MG63 (cell line): ENCODE data around the gene PTPRG. TPM values are rescaled to one million over a fixed set of nuclear protein-coding genes. Genes with fewer than 3 reads are reported as not detected.

Experiments used
- DNase-seq: peaks from one replicate; pipeline ENCODE4 v3.0.0-alpha.2; 2020
- H3K27me3 ChIP-seq: fragments of 250-450 bp; sonication (Bioruptor Pico); 2 replicates; pipeline ENCODE4 v1.5.1; 2020; ENCODE audit warnings: mild to moderate bottlenecking, moderate library complexity
- H3K36me3 ChIP-seq: fragments of 250-450 bp; sonication (Bioruptor Pico); 2 replicates; pipeline ENCODE4 v1.5.1; 2020; ENCODE audit warnings: mild to moderate bottlenecking, moderate library complexity
- H3K4me3 ChIP-seq: fragments of 250-450 bp; sonication (Bioruptor Pico); 2 replicates; pipeline ENCODE4 v1.5.1; 2020; ENCODE audit warnings: mild to moderate bottlenecking, moderate library complexity
- H3K9me3 ChIP-seq: fragments of 250-450 bp; sonication (Bioruptor Pico); 2 replicates; pipeline ENCODE4 v1.5.1; 2020; ENCODE audit warnings: mild to moderate bottlenecking, moderate library complexity
- total RNA-seq: library from RNA; depleted of rRNA; stranded (reverse); fragments of >200 nt; shearing (Covaris generic); gene quantifications from 2 replicates; pipeline ENCODE4 v1.2.3, GENCODE V29; 2014; ENCODE audit warnings: low replicate concordance

Gene PTPRG
- total RNA-seq, 1 experiment from 2014 or later, result 3.1 TPM

DNA sequence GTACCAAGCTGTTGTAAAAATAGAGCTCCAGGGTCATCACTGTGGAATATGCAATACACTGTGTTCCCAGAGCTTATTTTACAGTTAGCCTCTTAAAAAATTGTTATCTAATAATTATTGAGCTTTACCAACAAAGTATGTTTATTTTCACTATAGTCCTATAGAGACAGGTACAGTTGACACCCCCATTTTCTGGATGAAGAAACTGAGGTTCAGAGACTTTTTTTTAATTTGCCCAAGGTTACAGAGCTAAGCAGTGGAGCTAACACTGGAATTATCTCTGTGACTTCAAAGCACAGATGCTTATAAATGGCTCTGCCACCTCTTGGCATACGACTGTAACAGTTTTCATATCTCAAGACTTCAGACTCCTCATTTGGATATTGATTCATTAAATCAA, 685.6 kb downstream of the PTPRG start:
- Histone ChIP-seq H3K4me3 (no peak overlapping the region), H3K27me3 (no peaks in the 10 kb centered on the region), H3K36me3 (no peaks in the 10 kb centered on the region), H3K9me3 (no peaks in the 10 kb centered on the region)
- DNase-seq, result no peak

DNA sequence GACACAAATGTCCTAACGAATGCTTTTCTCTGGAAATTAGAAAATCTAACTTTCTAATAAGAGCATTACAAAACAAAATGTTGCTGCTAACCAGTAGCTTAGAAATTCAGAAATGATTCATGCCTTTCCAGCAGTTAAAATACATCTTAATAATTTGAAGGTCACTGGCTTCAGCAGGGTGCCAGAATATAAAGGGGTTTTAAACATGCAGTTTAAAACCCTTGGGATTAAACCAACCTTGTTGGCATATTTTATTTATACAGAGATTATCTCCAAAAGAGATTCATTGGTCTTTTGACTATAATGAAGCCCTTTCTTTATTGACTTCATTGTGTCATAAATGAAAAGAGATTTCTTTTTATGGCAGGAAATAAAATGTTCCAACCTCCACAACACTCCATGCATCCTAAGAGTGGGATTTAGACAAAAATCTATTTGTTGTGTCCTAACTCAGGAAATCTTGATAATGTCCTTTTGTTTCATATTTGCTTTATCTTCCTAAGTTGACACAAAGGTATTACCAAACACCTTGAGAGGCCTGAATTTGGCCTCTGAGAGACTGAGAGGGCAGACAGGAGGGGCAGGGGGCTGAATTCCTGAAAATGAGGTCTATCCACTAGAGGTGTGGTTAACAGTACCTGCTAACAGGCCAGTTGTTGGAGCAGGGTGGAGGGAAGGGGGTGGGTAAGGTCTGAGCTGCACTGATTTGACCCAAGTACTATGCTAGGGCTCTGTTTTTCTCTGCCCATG, 687.5 kb downstream of the PTPRG start:
- no peaks in the 10 kb centered on the region for H3K36me3 ChIP-seq
- H3K27me3 ChIP-seq, result no peaks in the 10 kb centered on the region
- H3K4me3 ChIP-seq, result no peak overlapping the region
- DNase-seq, result no peak
- H3K9me3 ChIP-seq, result no peaks in the 10 kb centered on the region

DNA sequence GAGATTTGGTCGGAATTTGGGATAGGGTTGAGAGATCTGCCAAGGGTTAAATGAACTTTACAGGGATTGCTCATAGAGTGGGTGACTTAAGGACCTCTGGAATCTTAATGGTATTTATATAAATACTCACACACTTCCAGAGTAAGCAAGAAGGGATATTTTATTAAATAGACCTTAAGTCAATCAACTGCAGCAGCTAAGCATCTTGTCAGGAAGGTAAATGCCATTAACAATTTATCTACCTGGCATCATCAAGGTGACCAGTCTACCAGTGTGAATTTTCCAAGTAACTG, 688.1 kb downstream of the PTPRG start:
- Histone ChIP-seq H3K4me3 (no peak overlapping the region), H3K27me3 (no peaks in the 10 kb centered on the region), H3K36me3 (no peaks in the 10 kb centered on the region), H3K9me3 (no peaks in the 10 kb centered on the region)
- DNase-seq, result no peak

DNA sequence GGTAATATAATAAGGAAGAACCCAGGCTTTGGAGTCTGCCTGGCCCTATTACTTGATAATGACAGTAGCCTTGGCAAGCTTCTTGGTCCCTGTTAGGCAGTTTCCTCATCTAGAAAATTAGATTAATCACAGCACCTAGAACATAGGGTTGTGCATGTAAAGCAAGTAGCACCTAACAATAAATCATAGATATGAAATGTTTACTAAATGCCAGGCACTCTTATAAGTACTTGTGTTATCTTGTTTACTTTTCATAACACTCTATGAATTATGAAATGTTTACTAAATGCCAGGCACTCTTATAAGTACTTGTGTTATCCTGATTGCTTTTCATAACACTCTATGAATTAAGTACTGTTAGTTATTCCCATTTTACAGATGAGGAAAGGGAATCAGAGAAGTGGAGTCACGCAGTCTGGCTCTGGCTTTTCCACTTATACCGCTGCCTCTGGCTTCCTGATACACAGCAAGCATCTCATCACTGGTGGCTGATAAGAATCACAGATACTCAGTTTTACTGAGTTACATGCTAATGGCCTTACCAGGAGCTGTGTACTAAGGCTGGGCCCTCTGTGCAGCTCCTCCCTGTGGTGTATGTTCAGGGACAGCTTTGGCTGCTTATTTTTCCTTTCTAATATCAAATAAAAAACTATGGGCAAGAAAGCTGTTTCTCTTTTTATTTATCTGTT, 688.6 kb downstream of the PTPRG start:
- Histone ChIP-seq H3K9me3 (no peaks in the 10 kb centered on the region), H3K27me3 (no peaks in the 10 kb centered on the region), H3K4me3 (no peak overlapping the region), H3K36me3 (no peaks in the 10 kb centered on the region)
- no peak for DNase-seq

DNA sequence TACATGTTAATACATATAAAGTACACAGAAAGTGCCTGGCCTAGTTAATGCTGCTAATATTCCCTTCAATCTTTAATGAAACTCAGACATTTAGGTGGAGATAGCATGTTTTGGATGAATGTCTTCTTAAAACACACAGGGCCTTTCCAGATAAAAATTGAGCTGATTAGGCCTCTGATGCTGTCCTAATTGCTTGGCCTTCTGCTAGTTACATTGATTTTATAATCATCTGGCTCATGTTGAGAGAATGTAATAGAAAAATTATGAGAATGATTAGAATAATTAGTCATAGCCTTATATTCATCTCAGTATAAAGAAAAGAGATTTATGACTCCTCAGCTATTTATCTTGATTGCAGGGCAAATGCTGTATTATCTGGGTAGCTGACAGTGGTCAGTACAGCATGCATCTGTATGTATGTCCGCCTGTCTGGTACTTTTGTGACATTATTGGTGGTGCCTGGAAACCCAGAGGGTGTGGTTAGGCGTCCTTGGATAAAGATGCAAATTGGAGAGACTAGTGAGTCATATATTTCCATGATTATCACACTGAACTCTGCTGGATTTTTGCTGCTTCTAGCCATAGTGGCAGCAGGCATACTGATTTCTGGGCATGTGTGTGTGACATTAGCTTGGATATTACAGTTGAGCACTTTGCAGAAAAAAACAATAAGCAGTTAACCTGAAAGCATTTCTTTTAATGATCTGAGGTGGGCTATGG, 691.2 kb downstream of the PTPRG start:
- no peaks in the 10 kb centered on the region for H3K27me3 ChIP-seq
- H3K9me3 ChIP-seq, result no peaks in the 10 kb centered on the region
- DNase-seq, result no peak
- no peak overlapping the region for H3K4me3 ChIP-seq
- H3K36me3 ChIP-seq, result no peaks in the 10 kb centered on the region

DNA sequence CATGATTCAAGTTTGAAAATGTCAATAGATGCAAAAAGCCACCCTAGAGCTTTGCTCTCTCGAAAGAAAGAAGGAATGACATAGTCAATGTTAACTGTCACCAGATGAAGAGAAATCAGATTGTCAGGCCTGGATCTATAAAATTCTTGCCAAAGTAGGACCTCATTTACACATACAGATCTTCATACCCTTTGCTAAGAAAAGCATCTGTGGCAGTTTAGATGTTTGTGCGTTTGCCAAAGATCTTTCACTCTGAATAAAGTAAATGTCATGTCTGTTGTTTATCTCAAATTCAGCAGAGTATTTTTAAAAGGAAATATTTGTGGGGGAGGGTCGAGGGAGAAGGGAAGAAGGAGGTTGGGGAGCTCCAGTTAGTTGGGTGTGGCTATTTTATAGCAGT, 692.6 kb downstream of the PTPRG start:
- no peaks in the 10 kb centered on the region for H3K36me3 ChIP-seq

DNA sequence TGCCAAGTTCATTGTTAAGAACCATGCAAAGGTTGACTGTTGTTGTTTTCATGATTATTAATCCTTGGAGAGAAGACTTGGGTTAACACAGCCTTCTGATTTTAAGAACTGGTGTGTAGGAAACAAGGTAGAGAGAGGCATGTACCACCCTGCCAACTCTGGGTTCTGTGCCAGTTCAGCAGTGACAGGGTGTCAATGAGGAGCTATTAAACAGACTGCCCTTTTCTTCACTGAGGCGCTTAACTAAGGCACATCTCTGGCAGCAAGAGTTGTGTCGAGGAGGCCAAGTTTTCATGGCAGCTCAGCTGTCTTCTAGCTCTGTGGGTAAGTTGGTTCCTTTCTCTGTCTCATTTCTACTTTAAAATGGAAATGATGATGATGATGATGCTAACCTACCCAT, 694.4 kb downstream of the PTPRG start:
- H3K36me3 ChIP-seq, result no peaks in the 10 kb centered on the region
- H3K27me3 ChIP-seq, result no peaks in the 10 kb centered on the region
- no peak for DNase-seq
- H3K4me3 ChIP-seq, result no peak overlapping the region
- no peaks in the 10 kb centered on the region for H3K9me3 ChIP-seq

More for the DNA sequence above, 692.6 kb downstream of the PTPRG start:
- Histone ChIP-seq H3K9me3 (no peaks in the 10 kb centered on the region), H3K27me3 (no peaks in the 10 kb centered on the region), H3K4me3 (no peak overlapping the region)
- DNase-seq, result no peak

DNA sequence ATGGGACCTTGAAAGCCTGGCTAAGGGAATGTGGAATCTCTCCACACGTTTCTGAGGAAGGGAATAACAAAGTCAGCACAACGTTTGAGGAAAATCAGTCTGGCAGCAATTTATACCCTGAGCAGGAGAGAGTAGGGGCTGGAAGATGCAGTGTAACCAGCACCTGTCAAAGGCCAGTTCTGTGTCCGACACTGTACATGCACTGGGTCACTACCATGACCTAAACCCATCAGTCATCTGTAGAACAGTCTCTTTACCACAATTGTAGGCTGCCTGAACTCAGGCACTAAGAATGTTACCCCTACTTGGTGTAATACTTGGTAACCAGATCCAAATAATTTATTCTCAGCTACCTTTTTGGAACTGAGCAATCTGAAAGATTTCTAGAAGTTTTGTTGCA, 698.6 kb downstream of the PTPRG start:
- Histone ChIP-seq H3K27me3 (no peaks in the 10 kb centered on the region), H3K9me3 (no peaks in the 10 kb centered on the region)
- no peak for DNase-seq

DNA sequence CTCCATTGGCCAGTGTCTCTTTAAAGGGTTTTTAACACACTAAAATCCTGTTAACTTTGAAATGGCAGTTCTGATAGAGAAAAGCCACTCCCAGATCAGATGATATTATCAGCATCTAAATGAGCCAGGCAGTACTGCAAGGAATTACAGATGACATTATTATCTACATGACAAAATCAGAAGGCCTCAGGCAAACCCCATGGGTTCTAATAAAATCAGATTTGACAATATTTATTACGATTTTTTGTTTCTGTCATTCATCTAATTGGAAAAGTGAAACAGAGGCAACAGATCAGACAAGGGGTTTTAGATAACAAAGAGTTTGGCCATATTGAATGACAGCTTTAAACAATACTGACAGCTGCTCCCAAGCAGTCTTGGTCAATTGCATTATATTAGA, 699.3 kb downstream of the PTPRG start:
- Histone ChIP-seq H3K27me3 (no peaks in the 10 kb centered on the region), H3K36me3 (no peaks in the 10 kb centered on the region), H3K9me3 (no peaks in the 10 kb centered on the region), H3K4me3 (no peak overlapping the region)
- no peak for DNase-seq

More for the DNA sequence above, 698.6 kb downstream of the PTPRG start:
- Histone ChIP-seq H3K36me3 (no peaks in the 10 kb centered on the region), H3K4me3 (no peak overlapping the region)

DNA sequence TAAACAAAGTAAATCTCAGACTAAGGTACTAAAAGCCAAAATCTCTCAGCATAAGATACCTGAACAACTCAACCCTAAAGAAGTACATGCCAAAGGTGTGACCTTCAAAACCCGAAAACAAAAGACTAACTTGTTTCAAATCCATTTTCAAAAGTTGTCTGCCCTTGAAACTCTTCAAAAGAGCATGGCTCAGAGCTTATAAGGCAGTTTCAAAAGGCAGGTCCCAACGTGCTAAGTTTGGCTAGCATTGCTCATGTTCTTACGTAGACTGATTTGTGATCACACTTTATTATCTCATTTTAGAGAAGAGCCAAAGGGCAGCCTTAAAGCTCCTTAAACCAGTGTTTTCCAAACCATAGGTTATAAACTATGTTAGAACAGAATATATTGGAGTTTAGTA, 699.8 kb downstream of the PTPRG start:
- no peaks in the 10 kb centered on the region for H3K36me3 ChIP-seq
- no peaks in the 10 kb centered on the region for H3K27me3 ChIP-seq
- H3K4me3 ChIP-seq, result no peak overlapping the region
- DNase-seq, result no peak
- no peaks in the 10 kb centered on the region for H3K9me3 ChIP-seq

DNA sequence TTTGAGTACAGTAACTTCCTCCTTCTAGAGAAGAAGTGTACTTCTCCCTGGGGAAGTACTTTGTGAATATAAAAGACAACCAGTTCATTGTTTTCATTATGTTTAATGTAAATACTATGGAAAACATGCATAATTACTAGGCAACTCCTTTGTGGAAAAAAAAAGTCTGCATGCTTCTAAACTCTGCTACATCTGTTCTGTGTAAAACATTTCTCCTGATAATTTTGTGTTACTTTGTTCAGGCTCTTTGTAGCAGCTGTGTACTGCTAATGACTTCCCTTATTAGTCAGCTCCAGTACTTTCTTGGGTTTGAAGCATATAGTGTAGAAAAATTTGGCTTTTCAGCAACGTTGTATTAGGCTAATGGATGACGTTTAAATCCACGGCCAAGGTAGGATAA, 700.4 kb downstream of the PTPRG start:
- no peak for DNase-seq
- Histone ChIP-seq H3K36me3 (no peaks in the 10 kb centered on the region), H3K27me3 (no peaks in the 10 kb centered on the region)

DNA sequence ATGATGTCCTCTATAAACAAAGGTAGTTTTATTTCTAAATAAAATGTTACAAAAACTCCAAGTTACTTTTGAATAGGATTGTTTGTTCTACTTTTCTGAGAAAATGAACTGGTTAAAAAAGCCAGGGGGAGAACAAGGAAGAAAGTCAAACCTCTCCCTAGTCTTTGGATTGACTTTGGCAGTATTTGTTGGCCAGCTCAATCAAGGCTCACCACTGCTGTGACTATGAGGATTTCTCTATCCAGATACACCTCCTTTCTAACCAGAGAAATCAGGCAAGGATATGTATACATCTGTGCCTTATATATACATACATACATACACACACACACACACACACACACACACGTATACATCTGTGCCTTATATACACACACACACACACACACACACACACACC, 704.2 kb downstream of the PTPRG start:
- no peak overlapping the region for H3K4me3 ChIP-seq
- DNase-seq, result no peak
- no peaks in the 10 kb centered on the region for H3K36me3 ChIP-seq
- H3K9me3 ChIP-seq, result no peaks in the 10 kb centered on the region
- H3K27me3 ChIP-seq, result no peaks in the 10 kb centered on the region

More for the DNA sequence above, 700.4 kb downstream of the PTPRG start:
- Histone ChIP-seq H3K4me3 (no peak overlapping the region), H3K9me3 (no peaks in the 10 kb centered on the region)

DNA sequence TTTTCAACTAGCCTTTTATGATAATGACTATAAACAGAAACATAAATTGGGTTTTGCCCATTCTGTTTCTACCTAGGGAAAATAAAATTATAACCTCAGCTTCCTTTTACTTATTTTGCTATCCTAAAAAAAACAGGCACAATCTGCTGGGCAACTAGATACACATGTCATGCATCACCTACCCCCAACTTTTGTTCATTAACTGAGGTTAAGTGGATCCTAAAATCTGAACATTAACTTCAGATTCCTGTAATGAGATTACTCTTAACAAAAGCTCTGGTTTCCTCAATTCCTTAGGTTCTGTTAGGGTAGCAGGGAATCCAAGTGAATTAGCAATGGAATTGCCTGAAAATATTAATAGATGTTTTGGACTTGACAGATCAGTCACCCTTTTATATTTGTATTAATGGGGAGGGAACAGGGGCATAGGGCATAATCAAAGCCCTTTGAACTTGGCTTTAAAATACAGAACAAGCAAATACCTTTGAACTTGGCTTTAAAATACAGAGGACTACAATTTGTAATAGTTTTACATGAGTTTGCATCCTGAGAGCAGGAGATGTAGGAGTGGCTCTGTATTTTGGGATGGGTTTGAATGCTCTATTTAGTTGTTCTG, 705.4 kb downstream of the PTPRG start:
- H3K9me3 ChIP-seq, result no peaks in the 10 kb centered on the region
- no peak overlapping the region for H3K4me3 ChIP-seq
- H3K36me3 ChIP-seq, result no peaks in the 10 kb centered on the region
- DNase-seq, result no peak
- H3K27me3 ChIP-seq, result no peaks in the 10 kb centered on the region

DNA sequence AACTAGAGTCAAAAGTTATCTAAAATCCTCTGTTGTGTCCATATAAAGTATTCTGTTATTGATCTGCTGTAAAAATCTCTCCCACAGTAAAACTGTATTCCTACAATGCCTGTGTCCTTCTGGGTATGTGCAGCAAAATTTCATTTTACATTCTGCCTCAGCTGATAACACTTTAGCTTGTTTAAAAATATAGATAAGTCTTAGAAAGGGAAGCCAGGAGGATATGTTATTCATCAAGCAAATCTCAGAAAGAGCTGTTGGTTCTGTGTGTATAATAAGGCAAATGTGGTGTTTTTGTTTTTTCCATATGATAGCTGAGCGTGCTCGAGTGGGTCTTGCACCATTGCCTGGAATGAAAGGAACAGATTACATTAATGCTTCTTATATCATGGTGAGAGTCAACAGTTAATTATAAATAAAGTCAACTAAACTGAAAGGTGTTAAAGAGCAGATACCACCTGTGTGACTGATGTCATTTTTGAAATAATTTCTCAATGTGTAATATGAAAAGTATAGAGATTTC, 715.3 kb downstream of the PTPRG start:
- no peak for DNase-seq
- Histone ChIP-seq H3K36me3 (no peaks in the 10 kb centered on the region), H3K27me3 (no peaks in the 10 kb centered on the region), H3K9me3 (no peaks in the 10 kb centered on the region), H3K4me3 (no peak overlapping the region)

DNA sequence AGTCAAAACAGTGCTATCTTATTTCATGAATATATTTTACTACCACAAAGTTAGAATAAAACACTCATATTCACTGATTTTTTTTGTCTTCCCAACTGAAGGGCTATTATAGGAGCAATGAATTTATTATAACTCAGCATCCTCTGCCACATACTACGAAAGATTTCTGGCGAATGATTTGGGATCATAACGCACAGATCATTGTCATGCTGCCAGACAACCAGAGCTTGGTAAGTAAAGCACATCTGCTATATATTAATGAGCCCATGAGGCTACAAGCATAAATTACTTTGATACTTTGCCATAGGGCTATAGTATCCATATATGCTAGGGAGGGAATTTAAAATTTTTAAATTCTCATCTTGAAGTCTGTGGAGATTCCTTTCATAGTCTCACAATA, 716.1 kb downstream of the PTPRG start:
- no peak for DNase-seq
- Histone ChIP-seq H3K4me3 (no peak overlapping the region), H3K27me3 (no peaks in the 10 kb centered on the region), H3K9me3 (no peaks in the 10 kb centered on the region), H3K36me3 (no peaks in the 10 kb centered on the region)

DNA sequence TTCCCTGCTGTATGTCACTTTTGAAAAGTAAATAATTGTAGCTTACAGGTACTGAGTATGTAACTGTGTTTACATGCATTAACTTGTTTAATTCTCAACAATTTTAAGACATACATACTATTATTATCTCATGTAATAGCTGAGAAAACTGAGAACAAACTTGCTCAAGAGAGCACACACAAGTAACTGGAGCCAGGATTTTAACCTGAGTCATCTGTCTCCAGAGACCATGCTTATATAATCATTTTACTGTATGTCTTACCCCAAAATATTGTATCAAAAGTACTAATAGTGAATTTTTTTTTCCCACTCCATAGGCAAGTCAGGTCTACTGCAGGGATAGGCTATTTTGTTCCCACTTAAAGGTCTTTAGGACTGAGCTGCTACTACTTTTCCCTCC, 716.6 kb downstream of the PTPRG start:
- no peaks in the 10 kb centered on the region for H3K27me3 ChIP-seq
- H3K4me3 ChIP-seq, result no peak overlapping the region
- no peaks in the 10 kb centered on the region for H3K36me3 ChIP-seq
- no peaks in the 10 kb centered on the region for H3K9me3 ChIP-seq
- no peak for DNase-seq

DNA sequence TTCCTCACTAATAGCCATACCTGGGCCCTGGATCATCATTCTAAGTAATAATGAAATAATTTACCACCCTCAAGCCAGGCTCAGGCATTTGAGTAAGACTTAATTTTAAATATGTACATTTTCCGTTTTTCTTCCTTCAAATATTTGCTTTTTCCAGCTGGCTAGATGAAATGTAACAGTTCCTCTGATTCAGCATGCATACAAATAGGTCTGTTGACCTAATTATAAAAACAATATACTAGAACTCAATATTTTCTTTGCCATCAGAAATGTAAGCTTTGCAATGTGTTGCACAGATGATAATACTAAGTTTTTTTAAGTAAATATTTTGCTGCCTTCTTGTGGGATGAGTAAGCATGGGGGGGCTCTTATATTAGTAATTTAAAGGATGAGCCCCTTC, 720.4 kb downstream of the PTPRG start:
- Histone ChIP-seq H3K36me3 (no peaks in the 10 kb centered on the region), H3K27me3 (no peaks in the 10 kb centered on the region), H3K4me3 (no peak overlapping the region), H3K9me3 (no peaks in the 10 kb centered on the region)
- no peak for DNase-seq
